HepG2 (cell line): ENCODE data around the gene ZNF773. TPM values are rescaled to one million over a fixed set of nuclear protein-coding genes. Genes with fewer than 3 reads are reported as not detected.

Experiments
- CSRNP2 ChIP-seq: sonication (generic); formaldehyde crosslinking; conservative IDR thresholded peaks from 2 replicates; pipeline ENCODE4 v1.8.0; 2022; ENCODE audit warnings: low read depth, missing genetic modification reagents
- MTF1 ChIP-seq: sonication (generic); formaldehyde crosslinking; IDR thresholded peaks from 2 replicates; pipeline ENCODE4 v1.5.0; 2020; ENCODE audit warnings: missing genetic modification reagents
- ZBTB40 ChIP-seq, 2 experiments: fragments of 450-650 bp in 1 of 2; sonication (generic) in 1 of 2; formaldehyde crosslinking in 1 of 2; IDR thresholded peaks; 2 replicates each; pipeline versions ENCODE4 v1.6.1 to v1.8.0; 2016 to 2022; ENCODE audit warnings: antibody characterized with exemption in 1 of 2, mild to moderate bottlenecking in 1 of 2, missing genetic modification reagents in 1 of 2
- ZHX2 ChIP-seq, 2 experiments: sonication (generic) in 1 of 2; formaldehyde crosslinking in 1 of 2; IDR thresholded peaks; 2 replicates each; pipeline versions ENCODE4 v1.6.1 to v1.9.0; 2014 to 2022; ENCODE audit warnings: antibody characterized with exemption in 1 of 2, borderline replicate concordance in 1 of 2, inconsistent platforms in 1 of 2, low read depth in 1 of 2, missing genetic modification reagents in 1 of 2
- ZNF225 ChIP-seq: sonication (generic); formaldehyde crosslinking; IDR thresholded peaks from 2 replicates; pipeline ENCODE4 v1.4.0; 2020; ENCODE audit warnings: mild to moderate bottlenecking, missing genetic modification reagents
- ZNF570 ChIP-seq: sonication (generic); formaldehyde crosslinking; IDR thresholded peaks from 2 replicates; pipeline ENCODE4 v1.4.0; 2020; ENCODE audit warnings: mild to moderate bottlenecking, missing genetic modification reagents, borderline replicate concordance
- ZSCAN9 ChIP-seq: IDR thresholded peaks from 2 replicates; pipeline ENCODE4 v1.6.1; 2016; ENCODE audit warnings: borderline replicate concordance
- polyA plus RNA-seq, 8 experiments: library from polyadenylated mRNA; depleted of rRNA in 3 of 8; stranded (reverse) in 7 of 8; unstranded in 1 of 8; fragments of >200 nt; fragmentation: Illumina TruSeq in 4 of 8; extraction: Trizol in 4 of 8; gene quantifications; 2 replicates each; pipeline versions ENCODE4 v1.2.1 to v1.2.3, GENCODE V29; 2011 to 2016; ENCODE audit warnings: low read depth in 4 of 8, missing spikeins in 1 of 8, mixed read lengths in 1 of 8; ENCODE audit not compliant: insufficient read depth in 1 of 8
- total RNA-seq, 5 experiments: library from RNA; depleted of rRNA; stranded (reverse); fragments of >200 nt; fragmentation: Illumina TruSeq; extraction: Trizol; gene quantifications; 2 replicates each; pipeline ENCODE4 v1.2.3, GENCODE V29; 2016; ENCODE audit warnings: low read depth in 1 of 5

Gene ZNF773
- total and polyA plus RNA-seq, 2 of the 13 experiments (the other 11 are each of a cell fraction or from before 2014, with no cell fraction given), result 5.7 to 6.7 TPM

GRCh38 chr19:57527136-57527881 lies 27.6 kb downstream of the ZNF773 start, which contains the start of gene ZNF549 (continued):
- TF ChIP-seq ZHX2 (IDR thresholded peaks at IDR 0.05; ENCODE audit: low read depth) (peak; percentile 91), ZHX2 (CRISPR knock-in tag; IDR thresholded peaks at IDR 0.05; ENCODE audit: borderline replicate concordance) (no peak), ZBTB40 (IDR thresholded peaks at IDR 0.05) (peak; percentile 95), ZBTB40 (CRISPR knock-in tag; IDR thresholded peaks at IDR 0.05) (peak; percentile 46), ZNF570 (CRISPR knock-in tag) (no peak), ZSCAN9 (CRISPR knock-in tag) (peak; percentile 36; the same call in 1 of the 2 replicates), ZNF225 (CRISPR knock-in tag) (peak; percentile 61), MTF1 (CRISPR knock-in tag) (no peak), CSRNP2 (CRISPR knock-in tag) (no peak)
